HG02840 (cell line): Measurements from ENCODE around the gene MFSD6L.

ENCODE experiments used
- ATAC-seq: cut with Tn5 transposase; IDR thresholded peaks from one replicate; pipeline ENCODE4 v1.9.1; 2021; ENCODE audit warnings: mild to moderate bottlenecking, moderate library complexity, moderate number of reproducible peaks; ENCODE audit not compliant: unreplicated experiment, low FRiP score

MFSD6L gene, protein sequence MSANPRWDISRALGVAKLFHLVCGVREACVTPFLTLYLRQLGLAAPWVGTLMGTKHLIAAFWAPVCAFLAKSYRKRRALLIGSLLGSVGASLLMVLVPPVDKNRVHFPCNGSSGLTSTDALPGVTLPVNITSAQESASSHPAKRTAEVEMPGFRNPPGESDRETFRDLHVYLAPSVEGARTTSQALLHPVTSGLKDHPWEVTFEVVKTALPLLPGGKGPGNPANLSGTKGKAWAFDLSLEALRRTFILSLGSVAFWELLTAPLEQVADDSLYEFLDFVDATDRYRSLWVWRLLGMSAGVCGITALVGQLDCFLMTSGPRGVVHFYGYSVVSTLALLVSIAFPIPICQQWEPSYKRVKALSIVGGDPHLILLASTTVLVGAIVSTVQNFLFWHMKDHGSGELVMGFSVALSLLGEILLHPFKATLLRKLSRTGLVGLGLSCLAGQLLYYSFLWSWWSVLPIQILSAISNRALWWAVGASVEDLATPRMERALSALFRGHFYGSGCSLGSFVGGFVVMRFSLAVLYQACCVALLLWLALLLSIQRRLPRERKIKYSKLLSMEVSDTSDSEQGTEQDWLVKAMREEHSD

DNA sequence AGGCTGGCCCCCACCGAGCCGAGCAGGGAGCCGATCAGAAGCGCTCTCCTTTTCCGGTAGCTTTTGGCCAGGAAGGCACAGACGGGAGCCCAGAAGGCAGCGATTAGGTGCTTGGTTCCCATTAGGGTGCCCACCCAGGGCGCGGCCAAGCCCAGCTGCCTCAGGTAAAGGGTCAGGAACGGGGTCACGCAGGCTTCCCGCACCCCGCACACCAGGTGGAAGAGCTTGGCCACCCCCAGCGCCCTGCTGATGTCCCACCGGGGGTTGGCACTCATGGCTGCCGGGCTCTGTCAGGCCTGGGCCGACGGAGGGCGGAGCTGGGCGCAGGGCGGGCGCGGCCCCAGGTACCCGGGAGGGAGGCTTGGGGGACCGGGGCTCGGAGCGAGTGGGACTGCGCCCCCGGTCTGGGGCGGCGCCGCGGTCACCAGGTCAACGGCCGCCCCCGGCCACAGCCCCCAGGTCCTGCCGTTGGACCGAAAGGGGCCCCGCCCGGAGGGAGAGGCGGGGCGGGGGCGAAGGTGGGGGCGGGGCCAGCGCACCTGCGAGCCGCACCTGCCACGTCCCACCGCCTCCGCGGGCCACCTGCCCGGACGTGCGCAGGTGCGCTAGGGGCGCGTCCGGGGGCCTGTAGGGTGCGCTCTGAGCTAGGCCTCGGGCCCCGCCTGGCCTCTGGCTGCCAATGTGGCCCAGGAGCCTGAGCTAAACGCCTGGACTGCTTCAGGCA, at the start of gene MFSD6L:
TSS of gene MFSD6L (minus strand) at position 520 of the 724 bp plus-strand sequence. CDS start at position 275, 245 bp downstream.
- ATAC-seq = no peak

DNA sequence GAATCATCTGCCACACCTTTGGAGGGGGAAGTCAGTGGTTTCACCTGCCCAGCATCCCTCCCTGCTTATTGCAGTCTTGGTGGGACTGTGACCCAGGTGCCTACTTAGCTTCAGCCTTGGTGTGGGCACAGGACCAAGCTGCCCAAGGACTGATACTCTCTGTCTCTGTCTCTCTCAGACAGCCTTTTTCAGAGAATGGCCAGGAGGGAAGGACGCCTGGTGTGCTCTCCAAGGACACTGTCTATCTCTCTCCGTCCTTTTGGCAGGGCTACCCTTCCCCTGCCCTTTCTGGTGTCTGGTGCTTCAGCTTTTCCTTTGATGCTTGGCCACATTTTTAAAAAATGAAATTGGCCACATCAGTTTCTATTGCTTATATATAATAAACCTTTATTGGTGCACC, 48.7 kb upstream of the MFSD6L start:
- ATAC-seq = no peak

DNA sequence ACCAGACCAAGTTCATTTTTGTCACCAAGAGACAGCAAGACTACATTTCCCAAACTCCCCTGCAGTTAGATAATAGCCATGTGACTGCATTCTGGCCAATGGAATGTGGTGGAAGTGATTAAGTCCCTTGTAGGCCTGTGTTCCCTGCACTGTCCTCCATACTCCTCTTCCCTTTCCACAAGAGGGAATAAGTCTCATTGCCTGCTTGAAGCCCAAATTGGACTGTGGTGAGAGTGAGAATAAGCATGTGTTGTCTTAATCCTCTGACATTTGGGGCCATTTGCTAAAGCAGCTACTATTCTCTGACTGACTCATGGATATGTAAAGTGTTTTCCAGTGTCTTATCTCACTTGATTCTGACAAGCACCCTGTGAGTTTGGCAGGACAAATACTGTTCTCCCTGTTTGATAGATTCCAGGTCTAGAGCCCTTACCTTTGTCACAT, 47.6 kb upstream of the MFSD6L start:
- ATAC-seq = no peak

DNA sequence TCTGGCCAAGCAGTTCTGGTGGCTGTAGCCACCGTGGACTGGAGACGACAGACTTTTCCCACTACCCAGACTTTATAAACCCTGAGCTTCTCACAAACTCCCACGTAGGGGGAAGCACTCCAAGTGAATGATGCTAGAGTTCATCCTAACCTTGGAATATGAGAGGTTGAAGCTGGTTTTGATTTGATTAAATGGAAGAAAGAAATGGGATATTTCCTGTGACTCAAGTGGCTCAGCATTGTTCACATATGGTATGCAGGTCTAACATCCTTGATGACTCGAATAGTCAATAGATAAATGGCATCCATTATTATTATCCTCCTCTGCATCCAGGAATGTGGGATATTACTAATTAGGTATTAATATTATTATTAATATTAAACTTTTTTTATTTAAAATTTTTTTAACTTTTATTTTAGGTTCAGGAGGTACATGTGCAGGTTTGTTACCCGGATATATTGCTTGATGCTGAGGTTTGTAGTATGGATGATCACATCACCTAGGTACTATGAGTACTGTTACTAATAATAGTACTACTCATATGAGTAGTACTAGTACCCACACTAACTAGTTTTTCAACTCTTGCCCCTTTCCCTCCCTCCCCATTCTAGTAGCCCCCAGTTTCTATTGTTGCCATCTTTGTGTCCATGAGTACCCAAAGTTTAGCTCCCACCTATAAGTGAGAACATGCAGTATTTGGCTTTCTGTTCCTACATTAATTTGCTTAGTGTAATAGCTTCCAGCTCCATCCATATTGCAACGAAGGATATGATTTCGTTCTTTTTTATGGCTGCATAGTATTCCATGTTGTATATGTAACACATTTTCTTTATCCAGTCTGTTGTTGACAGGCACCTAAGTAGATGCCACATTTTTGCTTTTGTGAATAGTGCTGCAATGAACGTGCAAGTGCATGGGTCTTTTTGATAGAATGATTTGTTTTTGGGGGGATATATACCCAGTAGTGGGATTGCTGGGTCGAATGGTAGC, 45.4 kb upstream of the MFSD6L start:
- no peak for ATAC-seq

DNA sequence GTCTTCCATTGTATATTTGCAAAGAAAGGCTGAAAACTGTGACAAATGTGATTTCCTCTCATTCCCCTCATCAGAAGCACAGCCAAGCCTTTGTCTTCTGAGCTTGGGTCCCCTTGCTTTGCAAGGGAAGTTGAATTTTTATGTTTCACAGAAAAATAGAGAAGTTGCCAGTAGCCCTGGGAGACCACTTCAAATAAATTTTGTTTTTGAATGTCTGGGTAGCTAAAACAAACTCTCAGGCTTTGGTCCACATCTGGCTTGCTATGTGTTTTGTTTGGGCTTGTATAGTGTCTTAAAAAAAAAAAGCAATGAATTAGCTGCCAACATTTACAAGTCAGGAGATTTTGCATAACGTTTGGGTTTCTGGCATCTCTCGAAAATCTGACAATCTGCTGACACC, 44.2 kb upstream of the MFSD6L start:
- ATAC-seq = no peak

DNA sequence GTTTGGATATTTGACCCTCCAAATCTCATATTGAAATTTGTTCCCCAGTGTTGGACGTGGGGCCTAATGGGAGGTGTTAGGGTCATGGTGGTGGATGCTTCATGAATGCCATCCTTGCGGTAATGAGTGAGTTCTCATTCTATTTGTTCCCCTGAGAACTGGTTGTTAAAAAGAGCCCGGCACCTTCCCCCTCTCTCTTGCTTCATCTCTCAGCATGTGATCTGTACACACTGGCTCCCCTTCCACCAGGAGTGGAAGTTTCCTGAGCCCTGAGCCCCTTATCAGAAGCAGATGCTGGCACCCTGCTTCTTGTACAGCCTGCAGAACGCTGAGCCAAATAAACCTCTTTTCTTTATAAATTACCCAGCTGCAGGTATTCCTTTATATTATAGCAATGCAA, 42.7 kb upstream of the MFSD6L start:
- no peak for ATAC-seq

DNA sequence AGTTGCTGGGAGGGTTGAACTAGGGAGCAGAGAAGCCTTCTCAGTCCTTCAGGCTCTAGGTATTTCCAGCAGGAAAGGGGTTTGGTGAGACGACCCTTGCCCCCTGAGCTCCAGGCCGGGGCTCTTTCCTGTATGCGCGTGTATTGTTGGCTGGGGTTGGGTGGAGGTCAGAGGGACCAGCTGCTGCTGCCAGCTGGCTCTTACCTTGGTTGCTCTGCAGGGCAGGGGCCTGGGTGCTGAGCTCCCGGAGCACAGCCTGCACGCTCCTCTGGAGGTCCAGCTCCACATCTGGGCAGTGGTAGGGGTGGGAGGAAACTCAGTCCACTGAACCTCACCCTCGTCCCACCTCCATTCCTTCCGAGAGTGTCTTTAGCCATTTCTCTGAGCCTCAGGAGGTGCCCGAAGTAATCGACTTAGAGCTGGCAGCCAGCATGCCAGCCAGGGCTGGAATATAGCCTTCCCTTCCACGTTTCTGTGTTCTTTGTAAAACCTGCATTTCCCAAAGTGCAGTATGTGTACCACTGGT, 40.3 kb upstream of the MFSD6L start:
- no peak for ATAC-seq

DNA sequence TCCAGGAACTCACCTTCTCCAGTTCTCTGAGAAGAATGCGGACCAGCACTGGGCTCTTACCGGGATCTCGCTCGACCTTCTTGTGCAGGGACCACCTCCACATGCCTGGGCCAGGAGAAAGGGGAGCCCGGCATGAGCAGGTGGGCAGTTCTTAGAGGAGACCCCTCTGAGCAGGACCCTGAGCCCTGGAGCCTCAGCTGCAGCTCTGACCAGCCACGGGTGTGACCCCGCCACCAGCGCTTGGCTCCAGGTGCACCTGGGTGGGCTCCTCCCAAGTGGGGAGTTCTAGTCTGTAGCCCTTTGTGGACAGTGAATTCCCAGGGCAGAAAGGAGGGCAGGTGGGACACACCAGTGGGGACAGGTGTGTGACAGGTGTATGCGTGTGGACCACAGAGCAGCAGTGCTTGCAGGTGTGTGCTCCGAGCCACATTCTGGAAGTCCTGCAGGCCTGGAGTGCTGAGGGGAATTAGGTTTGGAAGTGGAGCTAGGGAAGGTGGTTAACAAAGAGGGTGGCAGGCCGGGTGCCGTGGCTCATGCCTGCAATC, 39.5 kb upstream of the MFSD6L start:
- ATAC-seq = no peak

DNA sequence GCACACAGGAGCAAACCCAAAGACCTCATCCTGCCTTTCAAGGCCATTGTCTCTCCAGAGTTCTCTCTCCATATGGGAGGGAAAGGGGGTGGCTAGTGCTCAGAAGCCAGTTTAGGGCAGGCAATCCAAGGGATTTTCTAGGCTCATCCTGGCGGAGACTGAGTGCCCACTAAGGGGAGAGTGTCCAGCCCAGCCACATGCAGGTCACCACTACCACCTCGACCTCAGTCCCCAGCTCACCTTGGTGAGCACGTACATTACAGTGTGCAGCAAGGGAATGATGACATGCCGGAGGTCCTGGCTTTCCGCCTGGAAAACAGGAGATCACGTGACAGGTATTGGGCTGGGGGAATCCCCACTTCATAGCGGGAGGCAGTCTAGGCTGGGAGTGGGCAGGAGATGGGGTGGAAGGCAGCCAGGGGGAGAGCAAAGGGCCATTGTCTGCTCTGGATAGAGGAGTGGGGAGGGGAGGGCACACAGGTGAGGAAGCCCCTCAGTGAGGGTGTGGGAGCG, 38.5 kb upstream of the MFSD6L start:
- no peak for ATAC-seq

DNA sequence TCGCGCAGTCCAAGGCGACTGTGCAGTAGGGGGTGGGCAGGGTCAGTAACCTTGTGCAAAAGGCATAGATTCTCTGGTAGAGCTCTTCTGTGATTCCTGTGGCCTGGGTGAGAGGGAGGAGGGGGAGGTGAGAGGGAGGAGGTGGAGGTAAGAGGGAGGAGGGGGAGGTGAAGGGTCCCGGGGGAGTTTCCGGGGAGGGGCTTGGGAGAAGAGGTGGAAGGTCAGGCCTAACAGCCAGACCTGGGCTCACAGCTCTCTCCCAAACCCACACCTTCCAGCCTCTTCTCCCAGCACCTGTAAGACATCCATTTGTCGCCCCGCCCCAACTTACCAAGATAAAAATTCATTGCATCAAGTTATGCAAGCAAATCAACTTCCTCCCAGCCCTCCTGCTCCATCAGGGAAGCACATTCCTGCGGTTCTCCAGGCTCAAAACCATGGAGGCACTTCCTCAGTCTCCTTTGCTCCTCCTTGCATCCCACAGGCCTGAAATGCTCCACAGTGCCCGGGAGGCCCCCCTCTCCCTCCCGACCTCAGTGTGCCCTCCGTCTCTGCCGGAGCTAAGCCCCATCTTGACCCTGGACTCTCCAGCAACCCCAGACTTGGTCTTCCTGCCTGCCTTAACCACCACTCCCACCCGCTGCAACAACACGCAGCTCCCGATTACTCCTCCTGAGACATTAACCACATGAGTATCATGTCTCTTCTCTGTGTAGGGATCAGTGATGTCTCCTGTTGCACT, 37.8 kb upstream of the MFSD6L start:
- no peak for ATAC-seq

DNA sequence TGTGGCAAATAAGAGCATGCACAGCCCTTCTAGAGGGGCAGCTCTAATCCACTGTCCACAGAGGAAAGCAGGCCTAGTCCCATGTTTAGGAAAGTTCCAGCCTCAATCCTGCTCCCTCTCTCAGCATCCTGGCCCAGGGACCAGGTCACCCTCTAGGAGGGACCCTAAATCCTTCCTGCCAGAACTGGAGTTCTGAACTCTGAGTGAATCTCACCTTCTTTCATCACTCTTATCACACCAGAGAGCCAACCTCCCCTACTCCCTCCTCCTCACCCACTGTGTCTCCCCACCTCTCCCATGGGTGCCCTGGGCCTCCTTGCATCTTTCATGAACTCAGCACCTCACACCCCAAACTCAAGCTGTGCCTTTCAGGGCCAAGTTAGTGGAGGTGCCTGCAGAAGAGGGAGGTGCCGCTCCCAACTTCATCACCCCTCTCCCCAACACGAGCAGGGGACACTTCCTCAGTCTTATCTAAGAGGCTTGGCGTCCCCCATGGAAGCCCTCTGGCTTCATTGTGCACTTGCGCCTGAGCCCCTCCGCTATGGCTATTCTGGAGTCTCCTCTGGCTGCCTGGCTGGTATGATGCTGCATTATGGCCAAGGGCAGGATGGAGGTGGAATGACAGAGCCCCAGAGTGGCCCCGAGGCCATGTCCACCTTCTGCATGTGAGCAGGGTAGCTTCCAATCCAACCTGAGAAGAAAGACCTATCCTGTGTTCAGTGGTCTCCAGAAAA, 36.6 kb upstream of the MFSD6L start:
- ATAC-seq = no peak

DNA sequence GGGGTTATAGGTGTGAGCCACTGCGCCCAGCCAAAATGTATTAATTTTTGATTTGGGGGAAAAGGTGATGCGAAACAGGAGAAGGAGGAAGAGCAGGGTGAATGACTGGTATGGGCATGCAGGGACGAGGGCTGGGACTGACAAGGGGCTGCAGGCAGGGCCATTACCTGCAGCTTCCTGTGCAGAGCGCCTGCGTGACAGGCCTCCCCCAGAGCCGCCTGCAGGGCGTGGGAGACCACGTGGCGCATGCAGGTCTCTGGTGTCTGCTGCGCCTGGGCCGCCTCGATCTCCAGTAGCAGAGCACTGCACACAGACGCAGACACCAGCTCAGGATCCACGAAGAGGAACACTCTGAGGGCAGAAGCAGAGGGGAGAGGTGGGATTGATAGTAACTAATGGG, 35.9 kb upstream of the MFSD6L start:
- no peak for ATAC-seq

DNA sequence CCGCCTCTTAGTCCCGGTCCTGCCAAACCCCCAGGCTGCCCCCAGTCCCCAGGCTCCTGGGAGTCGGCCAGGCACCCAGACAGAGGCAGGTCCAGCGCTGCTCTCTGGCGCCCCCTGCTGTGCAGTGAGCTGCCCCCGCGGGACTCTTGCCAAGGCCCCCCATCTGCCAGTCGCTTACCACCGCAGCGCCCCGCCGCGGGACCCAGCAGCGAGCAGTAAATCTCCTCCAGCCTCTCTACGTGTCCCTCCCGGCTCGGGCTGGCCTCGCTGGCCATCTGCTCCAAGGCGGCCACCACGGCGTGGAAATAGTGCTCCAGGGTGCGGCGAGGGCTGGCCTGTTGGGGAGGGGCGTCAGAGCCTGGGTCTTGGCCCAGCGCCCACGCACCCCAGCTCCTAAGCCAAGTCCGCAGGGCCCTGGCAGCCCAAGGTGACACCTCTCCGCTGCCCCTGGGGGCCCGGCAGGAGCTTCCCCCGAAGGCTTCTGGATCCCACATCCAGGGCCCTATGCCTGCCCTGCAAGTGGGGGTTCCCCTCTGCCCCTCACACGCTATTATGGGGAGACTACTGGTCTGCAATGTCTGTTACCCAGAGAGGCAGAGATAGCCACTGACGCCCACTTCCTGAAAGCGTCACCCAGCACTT, 33.7 kb upstream of the MFSD6L start:
- no peak for ATAC-seq

DNA sequence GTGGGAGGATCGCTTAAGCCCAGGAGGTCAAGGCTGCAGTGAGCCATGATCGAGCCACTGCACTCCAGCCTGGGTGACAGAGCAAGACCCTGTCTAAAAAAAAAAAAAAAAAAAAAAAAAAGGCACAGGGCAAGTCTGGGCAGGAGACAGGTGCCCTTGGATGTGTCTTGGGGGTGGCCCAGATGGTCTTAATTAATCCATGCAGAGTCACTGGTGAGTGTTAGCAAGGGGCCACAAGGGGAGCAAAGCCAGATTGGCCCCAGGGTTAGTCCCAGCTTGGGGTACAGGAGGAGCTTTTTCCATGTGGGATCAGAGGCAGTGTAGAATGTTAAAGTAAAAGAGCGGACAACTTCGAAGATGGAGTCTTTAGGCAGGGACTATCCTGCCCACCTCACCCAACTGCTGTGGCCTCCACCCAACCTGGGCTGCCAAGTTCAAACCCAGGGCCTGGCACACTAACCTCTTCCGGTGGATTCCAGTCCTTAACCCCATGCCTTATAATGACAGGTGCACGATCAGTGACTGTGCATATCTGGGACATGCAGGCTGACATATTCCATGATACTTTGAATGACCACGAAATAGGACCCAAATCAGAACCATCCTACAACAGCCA, 32.2 kb upstream of the MFSD6L start:
- no peak for ATAC-seq

DNA sequence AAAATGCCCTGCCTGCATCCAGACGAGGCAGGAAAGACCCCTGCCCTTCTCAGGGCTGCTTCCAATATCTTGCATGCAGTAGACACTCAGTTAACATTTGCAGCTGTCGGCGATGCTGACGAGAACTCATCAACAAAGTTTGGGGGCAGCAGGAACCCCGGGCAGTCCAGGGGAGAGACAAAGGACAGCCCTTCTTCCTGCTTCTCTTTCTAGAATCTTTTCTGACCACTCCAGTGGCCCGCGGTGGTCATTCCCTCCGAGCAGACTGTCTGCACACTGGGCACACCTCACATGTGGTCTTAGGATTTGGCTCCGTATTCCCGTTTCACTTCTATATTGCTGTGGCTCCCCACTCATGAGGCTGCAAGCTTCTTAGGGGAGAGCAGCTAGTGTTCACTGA, 31.0 kb upstream of the MFSD6L start:
- no peak for ATAC-seq

DNA sequence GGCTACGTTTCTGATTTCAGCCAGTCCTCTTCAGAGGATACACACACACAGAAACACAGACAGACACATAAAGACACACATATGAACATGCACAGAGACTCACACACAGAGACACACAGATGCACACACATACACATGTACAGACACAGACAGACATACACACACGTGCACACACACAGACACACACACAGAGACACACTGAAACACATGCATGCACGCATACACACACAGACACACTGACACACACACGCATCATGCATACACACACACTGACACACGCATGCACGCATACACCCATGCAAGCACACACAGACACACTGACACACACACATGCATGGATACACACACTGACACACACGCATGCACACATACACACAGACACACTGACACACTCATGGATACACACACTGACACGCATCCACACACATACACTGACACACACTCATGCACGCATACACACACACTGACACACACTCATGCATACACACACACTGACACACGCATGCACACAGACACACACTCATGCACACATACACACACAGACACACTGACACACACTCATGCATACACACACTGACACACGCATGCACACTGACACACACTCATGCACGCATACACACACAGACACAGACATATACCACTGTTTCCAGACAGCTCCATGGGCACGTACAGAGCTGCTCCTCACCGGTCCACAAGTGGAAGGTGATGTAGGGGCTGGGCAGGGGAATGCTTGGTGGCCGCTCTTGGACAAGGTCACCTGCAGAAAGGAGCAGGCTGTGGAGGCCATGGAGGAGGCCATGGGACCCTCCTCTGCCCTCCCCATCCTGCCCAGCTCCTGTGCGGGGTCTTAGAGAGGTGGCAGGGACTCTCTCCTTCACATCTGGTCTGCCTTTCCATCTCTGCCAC, 30.1 kb upstream of the MFSD6L start:
- ATAC-seq = no peak
